Left renal cortex interstitium (tissue), 4 donors: ENCODE measurements around the gene EPHB6. TPM values are rescaled to one million over a fixed set of nuclear protein-coding genes. Genes with fewer than 3 reads are reported as not detected.

ENCODE experiments used
- DNase-seq, 4 donors: peaks; one replicate each; pipeline ENCODE4 v3.0.0-alpha.2; 2013; ENCODE audit warnings: low read depth in 4 of 4, low spot score in 2 of 4, missing footprints in 1 of 4
- polyA plus RNA-seq, 4 donors: library from polyadenylated mRNA; unstranded; fragments of 120-200 nt; gene quantifications; one replicate each; pipeline ENCODE4 v1.2.1, GENCODE V29; 2013; ENCODE audit not compliant: insufficient read length in 4 of 4

The EPHB6 gene
- polyA plus RNA-seq, 4 donors, result 21.0 to 28.6 (median 25.1) TPM

- DNase-seq, result no peak
Measured at GRCh38 chr7:142894112-142894984, 39.5 kb downstream of the EPHB6 start.

GRCh38 chr7:142894985-142895593 lies 40.2 kb downstream of the EPHB6 start:
- DNase-seq, result no peak

- DNase-seq, result no peak
Measured at GRCh38 chr7:142896151-142896550, 41.3 kb downstream of the EPHB6 start.

GRCh38 chr7:142896741-142897379 lies 42.0 kb downstream of the EPHB6 start:
- no peak for DNase-seq

- no peak for DNase-seq
Measured at GRCh38 chr7:142897691-142898090, 42.8 kb downstream of the EPHB6 start.

- DNase-seq, result no peak
Measured at GRCh38 chr7:142898377-142899170, 43.7 kb downstream of the EPHB6 start.

- DNase-seq, result no peak
Measured at GRCh38 chr7:142899661-142900060, 44.8 kb downstream of the EPHB6 start.

GRCh38 chr7:142901426-142902259 lies 46.8 kb downstream of the EPHB6 start:
- DNase-seq, result no peak

- no peak for DNase-seq
Measured at GRCh38 chr7:142904128-142904527, 49.3 kb downstream of the EPHB6 start.

GRCh38 chr7:142905759-142906158 lies 50.9 kb downstream of the EPHB6 start:
- no peak for DNase-seq

GRCh38 chr7:142906643-142907042 lies 51.8 kb downstream of the EPHB6 start:
- DNase-seq, result no peak

GRCh38 chr7:142908290-142908689 lies 53.4 kb downstream of the EPHB6 start:
- DNase-seq, result no peak

- DNase-seq, result no peak
Measured at GRCh38 chr7:142908921-142909890, 54.3 kb downstream of the EPHB6 start.

- no peak for DNase-seq
Measured at GRCh38 chr7:142910031-142910433, 55.2 kb downstream of the EPHB6 start.

- no peak for DNase-seq
Measured at GRCh38 chr7:142910481-142910880, 55.6 kb downstream of the EPHB6 start.

GRCh38 chr7:142913051-142913450 lies 58.2 kb downstream of the EPHB6 start:
- no peak for DNase-seq

- DNase-seq, result no peak
Measured at GRCh38 chr7:142913566-142913965, 58.7 kb downstream of the EPHB6 start.

GRCh38 chr7:142914121-142914520 lies 59.2 kb downstream of the EPHB6 start:
- DNase-seq, result no peak

- DNase-seq, result no peak
Measured at GRCh38 chr7:142915315-142915714, 60.4 kb downstream of the EPHB6 start.
